ENCODE data around the gene SPATS2L.

The SPATS2L gene

GRCh38 chr2:200267350-200267749, 39.1 kb upstream of the SPATS2L start:
- no peak for FAIRE-seq
- DNase-seq (ENCODE audit: insufficient read length, low spot score), result no peak
- TF ChIP-seq PAX5 (IDR thresholded peaks at IDR 0.05; ENCODE audit: insufficient read depth, low read length, severe bottlenecking), result no peak
- TF ChIP-seq POLR2A (IDR thresholded peaks at IDR 0.05; ENCODE audit: low read depth, low read length), result no peak
- no peak for TF ChIP-seq POLR2AphosphoS5 (IDR thresholded peaks at IDR 0.05; ENCODE audit: low read depth, low read length)
- no peak for TF ChIP-seq SPI1 (IDR thresholded peaks at IDR 0.05; ENCODE audit: low read depth, low read length)
- TF ChIP-seq POU2F2 (IDR thresholded peaks at IDR 0.05; ENCODE audit: low read depth, low read length), result no peak
- TF ChIP-seq TAF1 (IDR thresholded peaks at IDR 0.05; ENCODE audit: low read depth, low read length), result no peak

- TF ChIP-seq SPI1 (IDR thresholded peaks at IDR 0.05; ENCODE audit: low read depth, low read length) (no peak), POU2F2 (IDR thresholded peaks at IDR 0.05; ENCODE audit: low read depth, low read length) (no peak), POLR2AphosphoS5 (IDR thresholded peaks at IDR 0.05; ENCODE audit: low read depth, low read length) (no peak), PAX5 (IDR thresholded peaks at IDR 0.05; ENCODE audit: insufficient read depth, low read length, severe bottlenecking) (no peak), TAF1 (IDR thresholded peaks at IDR 0.05; ENCODE audit: low read depth, low read length) (no peak), POLR2A (IDR thresholded peaks at IDR 0.05; ENCODE audit: low read depth, low read length) (no peak)
- FAIRE-seq (no peak), DNase-seq (ENCODE audit: insufficient read length, low spot score) (no peak)
Measured at GRCh38 chr2:200270732-200271131, 35.8 kb upstream of the SPATS2L start.

- no peak for TF ChIP-seq POLR2AphosphoS5 (IDR thresholded peaks at IDR 0.05; ENCODE audit: low read depth, low read length)
- TF ChIP-seq SPI1 (IDR thresholded peaks at IDR 0.05; ENCODE audit: low read depth, low read length), result no peak
- no peak for TF ChIP-seq TAF1 (IDR thresholded peaks at IDR 0.05; ENCODE audit: low read depth, low read length)
- TF ChIP-seq POLR2A (IDR thresholded peaks at IDR 0.05; ENCODE audit: low read depth, low read length), result no peak
- no peak for TF ChIP-seq POU2F2 (IDR thresholded peaks at IDR 0.05; ENCODE audit: low read depth, low read length)
- no peak for TF ChIP-seq PAX5 (IDR thresholded peaks at IDR 0.05; ENCODE audit: insufficient read depth, low read length, severe bottlenecking)
- no peak for DNase-seq (ENCODE audit: insufficient read length, low spot score)
- FAIRE-seq, result no peak
Measured at GRCh38 chr2:200272320-200272719, 34.2 kb upstream of the SPATS2L start.

- FAIRE-seq, result no peak
- no peak for DNase-seq (ENCODE audit: insufficient read length, low spot score)
- no peak for TF ChIP-seq POU2F2 (IDR thresholded peaks at IDR 0.05; ENCODE audit: low read depth, low read length)
- no peak for TF ChIP-seq PAX5 (IDR thresholded peaks at IDR 0.05; ENCODE audit: insufficient read depth, low read length, severe bottlenecking)
- no peak for TF ChIP-seq SPI1 (IDR thresholded peaks at IDR 0.05; ENCODE audit: low read depth, low read length)
- TF ChIP-seq POLR2AphosphoS5 (IDR thresholded peaks at IDR 0.05; ENCODE audit: low read depth, low read length), result no peak
- TF ChIP-seq TAF1 (IDR thresholded peaks at IDR 0.05; ENCODE audit: low read depth, low read length), result no peak
- TF ChIP-seq POLR2A (IDR thresholded peaks at IDR 0.05; ENCODE audit: low read depth, low read length), result no peak
Measured at GRCh38 chr2:200274116-200275075, 32.1 kb upstream of the SPATS2L start.

GRCh38 chr2:200275295-200276013, 31.0 kb upstream of the SPATS2L start:
- TF ChIP-seq PAX5 (IDR thresholded peaks at IDR 0.05; ENCODE audit: insufficient read depth, low read length, severe bottlenecking), result no peak
- no peak for TF ChIP-seq POU2F2 (IDR thresholded peaks at IDR 0.05; ENCODE audit: low read depth, low read length)
- no peak for TF ChIP-seq POLR2AphosphoS5 (IDR thresholded peaks at IDR 0.05; ENCODE audit: low read depth, low read length)
- TF ChIP-seq SPI1 (IDR thresholded peaks at IDR 0.05; ENCODE audit: low read depth, low read length), result no peak
- TF ChIP-seq POLR2A (IDR thresholded peaks at IDR 0.05; ENCODE audit: low read depth, low read length), result no peak
- FAIRE-seq, result no peak
- no peak for DNase-seq (ENCODE audit: insufficient read length, low spot score)

- TF ChIP-seq TAF1 (IDR thresholded peaks at IDR 0.05; ENCODE audit: low read depth, low read length) (no peak), POU2F2 (IDR thresholded peaks at IDR 0.05; ENCODE audit: low read depth, low read length) (no peak), PAX5 (IDR thresholded peaks at IDR 0.05; ENCODE audit: insufficient read depth, low read length, severe bottlenecking) (no peak), POLR2A (IDR thresholded peaks at IDR 0.05; ENCODE audit: low read depth, low read length) (no peak), POLR2AphosphoS5 (IDR thresholded peaks at IDR 0.05; ENCODE audit: low read depth, low read length) (no peak), SPI1 (IDR thresholded peaks at IDR 0.05; ENCODE audit: low read depth, low read length) (no peak)
- FAIRE-seq (no peak), DNase-seq (ENCODE audit: insufficient read length, low spot score) (no peak)
Measured at GRCh38 chr2:200276472-200276871, 30.0 kb upstream of the SPATS2L start.

- no peak for DNase-seq (ENCODE audit: insufficient read length, low spot score)
- FAIRE-seq, result no peak
- TF ChIP-seq POLR2A (IDR thresholded peaks at IDR 0.05; ENCODE audit: low read depth, low read length) (no peak), TAF1 (IDR thresholded peaks at IDR 0.05; ENCODE audit: low read depth, low read length) (no peak), POLR2AphosphoS5 (IDR thresholded peaks at IDR 0.05; ENCODE audit: low read depth, low read length) (no peak), POU2F2 (IDR thresholded peaks at IDR 0.05; ENCODE audit: low read depth, low read length) (no peak), PAX5 (IDR thresholded peaks at IDR 0.05; ENCODE audit: insufficient read depth, low read length, severe bottlenecking) (no peak), SPI1 (IDR thresholded peaks at IDR 0.05; ENCODE audit: low read depth, low read length) (no peak)
Measured at GRCh38 chr2:200278694-200279316, 27.7 kb upstream of the SPATS2L start.

GRCh38 chr2:200279857-200280256, 26.6 kb upstream of the SPATS2L start:
- FAIRE-seq (no peak), DNase-seq (ENCODE audit: insufficient read length, low spot score) (no peak)
- TF ChIP-seq POU2F2 (IDR thresholded peaks at IDR 0.05; ENCODE audit: low read depth, low read length), result no peak
- no peak for TF ChIP-seq POLR2A (IDR thresholded peaks at IDR 0.05; ENCODE audit: low read depth, low read length)
- no peak for TF ChIP-seq TAF1 (IDR thresholded peaks at IDR 0.05; ENCODE audit: low read depth, low read length)
- TF ChIP-seq PAX5 (IDR thresholded peaks at IDR 0.05; ENCODE audit: insufficient read depth, low read length, severe bottlenecking), result no peak
- no peak for TF ChIP-seq SPI1 (IDR thresholded peaks at IDR 0.05; ENCODE audit: low read depth, low read length)
- TF ChIP-seq POLR2AphosphoS5 (IDR thresholded peaks at IDR 0.05; ENCODE audit: low read depth, low read length), result no peak

Data from GM12891 (cell line).